GM12874 (cell line): ENCODE data around the gene SGCE.

ENCODE experiments used
- CTCF ChIP-seq: IDR thresholded peaks from 2 replicates; pipeline ENCODE4 v1.5.1; 2011; ENCODE audit warnings: low read depth, mild to moderate bottlenecking, control low read depth, low read length, moderate library complexity; ENCODE audit not compliant: insufficient read depth

Gene SGCE

GRCh38 chr7:94578614-94579013 is 77.3 kb downstream of the SGCE start:
- TF ChIP-seq CTCF, result no peak

DNA sequence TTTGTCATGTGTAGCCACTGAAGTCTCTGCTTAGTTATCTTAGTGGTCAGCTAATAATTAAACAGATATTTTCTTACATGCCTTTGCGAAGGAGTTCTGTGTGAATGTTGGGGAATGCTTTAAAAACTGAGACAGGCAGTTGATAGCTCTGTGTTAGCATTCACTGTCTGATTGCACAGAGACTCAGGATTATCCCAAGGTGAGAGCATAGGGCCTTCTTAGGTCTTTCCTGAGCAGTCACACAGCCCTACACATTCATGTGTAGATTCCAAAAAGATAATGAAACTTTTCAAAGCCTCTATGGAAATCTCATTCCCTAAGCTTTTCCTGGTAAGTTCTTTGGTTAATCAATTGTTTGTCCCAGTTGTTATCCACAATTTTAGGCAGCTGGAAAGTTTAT is 78.6 kb downstream of the SGCE start:
- TF ChIP-seq CTCF, result no peak

- TF ChIP-seq CTCF, result no peak
These were observed 79.6 kb downstream of the SGCE start for GRCh38 chr7:94576316-94576715.

GRCh38 chr7:94575646-94576045 is 80.3 kb downstream of the SGCE start:
- no peak for TF ChIP-seq CTCF

DNA sequence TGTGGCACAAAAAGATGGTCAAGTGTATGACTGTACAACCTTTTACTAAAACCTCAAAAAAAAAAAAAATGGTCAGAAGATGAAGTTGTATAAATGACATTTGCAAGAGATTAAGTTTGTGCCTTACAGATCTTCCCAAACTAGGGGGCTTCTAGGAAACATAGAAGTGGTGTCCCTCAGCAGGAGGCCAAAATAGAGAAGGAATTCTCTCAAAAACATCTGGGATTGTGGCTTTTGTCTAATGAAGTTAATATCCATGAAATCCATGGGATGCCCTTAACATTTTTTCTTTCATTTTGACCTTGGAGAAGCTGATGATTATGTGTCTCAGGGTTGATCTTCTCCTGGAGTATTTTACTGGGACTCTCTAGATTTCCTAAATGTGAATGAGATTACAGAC is 84.1 kb downstream of the SGCE start:
- no peak for TF ChIP-seq CTCF

DNA sequence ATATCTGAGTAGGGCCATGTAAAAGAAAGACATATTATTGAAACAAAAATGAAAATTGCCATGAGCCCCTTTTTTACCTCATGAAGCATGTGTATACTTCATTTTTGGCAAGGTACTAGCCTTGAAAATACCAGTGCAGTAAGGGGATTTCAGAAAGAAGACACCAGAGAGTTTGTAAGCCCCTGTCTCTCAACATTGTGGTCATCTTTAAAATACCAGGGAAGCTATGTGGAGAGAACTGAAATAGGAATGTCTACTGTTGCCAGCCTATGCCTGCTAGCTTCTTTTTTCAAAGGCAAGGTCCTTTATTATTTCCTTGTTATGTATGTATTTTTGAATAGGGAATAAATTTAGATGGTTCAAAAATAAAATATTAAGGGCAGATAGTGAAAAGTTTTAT is 88.5 kb downstream of the SGCE start:
- no peak for TF ChIP-seq CTCF

DNA sequence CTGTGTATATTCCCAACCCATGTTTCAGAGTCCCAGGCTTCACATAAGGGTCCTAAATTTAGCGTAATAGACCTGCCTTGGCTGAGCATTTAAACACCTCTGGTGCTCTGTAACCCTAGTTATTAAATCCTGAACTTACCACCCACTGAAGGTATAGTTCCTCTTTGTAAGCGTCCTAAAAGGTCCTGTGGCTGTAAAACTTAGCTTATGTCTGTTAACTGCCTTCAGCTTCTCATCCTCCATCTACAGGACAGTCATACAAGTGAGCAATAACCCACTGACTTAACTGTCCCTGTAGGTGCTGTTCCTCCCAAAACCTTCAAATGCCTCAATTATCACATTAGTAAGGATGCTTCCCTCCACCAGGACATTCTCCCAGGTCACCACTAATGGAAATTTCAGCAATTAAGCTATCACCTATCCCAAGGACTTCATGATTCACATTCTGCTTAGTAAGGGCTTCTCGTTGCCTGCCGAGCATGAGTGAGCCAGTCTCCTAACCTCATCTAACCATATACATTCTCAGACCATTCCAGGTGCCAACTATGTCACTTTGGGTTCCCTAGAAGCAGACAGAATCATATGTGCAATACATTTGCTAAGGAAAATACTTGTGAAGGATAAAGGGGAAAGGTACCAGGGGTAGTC is 90.6 kb downstream of the SGCE start:
- TF ChIP-seq CTCF, result no peak
